Breast epithelium (tissue), 4 donors: Measurements from ENCODE around the gene ACTR1B. TPM values are rescaled to one million over a fixed set of nuclear protein-coding genes. Genes with fewer than 3 reads are reported as not detected.

Experiments
- DNase-seq, 2 donors: peaks; one replicate each; pipeline ENCODE4 v3.0.0-alpha.2; 2019; ENCODE audit warnings: low spot score in 2 of 2
- H3K27ac ChIP-seq, 2 donors: fragments of 200-600 bp; sonication (generic) in 1 of 2; one replicate each; pipeline ENCODE4 v1.5.1; 2016 to 2019; ENCODE audit warnings: mild to moderate bottlenecking in 1 of 2
- H3K27me3 ChIP-seq, 2 donors: fragments of 200-600 bp; sonication (generic) in 1 of 2; one replicate each; pipeline versions ENCODE4 v1.5.1 to v1.6.0; 2017 to 2019; ENCODE audit warnings: control low read depth in 1 of 2, mild to moderate bottlenecking in 1 of 2
- H3K36me3 ChIP-seq: fragments of 200-600 bp; one replicate; pipeline ENCODE4 v1.5.1; 2019
- H3K4me1 ChIP-seq, 2 donors: fragments of 200-600 bp; sonication (generic); one replicate each; pipeline ENCODE4 v1.5.1; 2016 to 2019; ENCODE audit warnings: control low read depth in 1 of 2
- H3K4me3 ChIP-seq, 3 donors: fragments of 200-600 bp; sonication (generic); 1 replicate in 2 of 3; 2 replicates in 1 of 3; pipeline ENCODE4 v1.5.1; 2016 to 2019; ENCODE audit warnings: mild to moderate bottlenecking in 3 of 3, moderate library complexity in 2 of 3
- H3K9me3 ChIP-seq, 2 donors: fragments of 200-600 bp; sonication (generic) in 1 of 2; one replicate each; pipeline ENCODE4 v1.5.1; 2016 to 2019; ENCODE audit warnings: control low read depth in 1 of 2
- POLR2A ChIP-seq: fragments of 450-650 bp; IDR thresholded peaks from one replicate; pipeline ENCODE4 v1.6.1; 2016; ENCODE audit warnings: antibody characterized with exemption, mild to moderate bottlenecking, moderate library complexity
- POLR2AphosphoS5 ChIP-seq, 3 donors: sonication (generic); formaldehyde crosslinking; IDR thresholded peaks; one replicate each; pipeline ENCODE4 v1.6.1; 2017; ENCODE audit warnings: antibody characterized with exemption in 3 of 3
- intact Hi-C: fragments of 100-400 bp; cut with DNase I; formaldehyde crosslinking; loops from one replicate; pipeline ENCODE4 v1.15.1; 2023; ENCODE audit warnings: low total_unique reads
- total RNA-seq, 3 donors: library from RNA; depleted of rRNA; stranded (reverse); fragments of >200 nt; gene quantifications; one replicate each; pipeline ENCODE4 v1.1.0, GENCODE V29; 2016
- TF ChIP-seq, protein P1 (sequence below), 3 donors: fragments of 450-650 bp; IDR thresholded peaks; one replicate each; pipeline ENCODE4 v1.5.1; 2016 to 2017; ENCODE audit warnings: antibody characterized with exemption in 3 of 3, mild to moderate bottlenecking in 3 of 3, moderate library complexity in 3 of 3

ACTR1B gene
- total RNA-seq, 3 donors from 2014 or later, result 59.6 to 74.6 (median 61.9) TPM

DNA sequence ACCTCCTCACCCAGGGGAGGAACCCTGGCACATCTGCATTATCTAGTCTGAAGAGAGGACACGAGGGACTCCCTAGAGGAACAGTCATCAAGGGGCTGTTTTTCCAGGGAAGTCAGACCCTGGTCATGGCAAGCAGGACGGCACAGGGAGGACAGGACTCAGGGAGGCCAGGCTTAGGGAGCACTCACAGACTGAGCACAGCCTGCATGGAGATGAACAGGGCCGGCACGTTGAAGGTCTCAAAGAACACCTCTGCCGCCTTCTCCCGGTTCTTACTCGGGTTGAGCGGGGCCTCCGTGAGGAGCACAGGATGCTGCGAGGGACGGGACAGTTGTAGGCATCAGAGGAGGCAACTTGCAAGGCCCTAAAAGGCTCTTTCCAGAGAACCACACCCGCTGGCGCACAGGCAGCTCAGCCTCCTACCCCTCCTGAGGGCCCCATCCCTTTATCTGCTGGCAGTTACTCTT lies 5.1 kb downstream of the ACTR1B start:
- H3K9me3 ChIP-seq, result peaks cover 6 to 7% of the 10 kb centered on the region in 2 donors
- no peaks in the 10 kb centered on the region for H3K27me3 ChIP-seq
- TF ChIP-seq, protein P1, sequence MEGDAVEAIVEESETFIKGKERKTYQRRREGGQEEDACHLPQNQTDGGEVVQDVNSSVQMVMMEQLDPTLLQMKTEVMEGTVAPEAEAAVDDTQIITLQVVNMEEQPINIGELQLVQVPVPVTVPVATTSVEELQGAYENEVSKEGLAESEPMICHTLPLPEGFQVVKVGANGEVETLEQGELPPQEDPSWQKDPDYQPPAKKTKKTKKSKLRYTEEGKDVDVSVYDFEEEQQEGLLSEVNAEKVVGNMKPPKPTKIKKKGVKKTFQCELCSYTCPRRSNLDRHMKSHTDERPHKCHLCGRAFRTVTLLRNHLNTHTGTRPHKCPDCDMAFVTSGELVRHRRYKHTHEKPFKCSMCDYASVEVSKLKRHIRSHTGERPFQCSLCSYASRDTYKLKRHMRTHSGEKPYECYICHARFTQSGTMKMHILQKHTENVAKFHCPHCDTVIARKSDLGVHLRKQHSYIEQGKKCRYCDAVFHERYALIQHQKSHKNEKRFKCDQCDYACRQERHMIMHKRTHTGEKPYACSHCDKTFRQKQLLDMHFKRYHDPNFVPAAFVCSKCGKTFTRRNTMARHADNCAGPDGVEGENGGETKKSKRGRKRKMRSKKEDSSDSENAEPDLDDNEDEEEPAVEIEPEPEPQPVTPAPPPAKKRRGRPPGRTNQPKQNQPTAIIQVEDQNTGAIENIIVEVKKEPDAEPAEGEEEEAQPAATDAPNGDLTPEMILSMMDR (IDR thresholded peaks at IDR 0.05), result no peak
- TF ChIP-seq POLR2AphosphoS5 (IDR thresholded peaks at IDR 0.05) (no peak), POLR2A (no peak)
- no peak overlapping the region for H3K27ac ChIP-seq
- DNase-seq, result no peak
- intact Hi-C loops, result no loop called here
- H3K4me1 ChIP-seq, result peaks cover 3 to 16% of the 10 kb centered on the region in 2 donors
- H3K4me3 ChIP-seq, result no peak overlapping the region
- peaks cover 13% of the 10 kb centered on the region for H3K36me3 ChIP-seq

DNA sequence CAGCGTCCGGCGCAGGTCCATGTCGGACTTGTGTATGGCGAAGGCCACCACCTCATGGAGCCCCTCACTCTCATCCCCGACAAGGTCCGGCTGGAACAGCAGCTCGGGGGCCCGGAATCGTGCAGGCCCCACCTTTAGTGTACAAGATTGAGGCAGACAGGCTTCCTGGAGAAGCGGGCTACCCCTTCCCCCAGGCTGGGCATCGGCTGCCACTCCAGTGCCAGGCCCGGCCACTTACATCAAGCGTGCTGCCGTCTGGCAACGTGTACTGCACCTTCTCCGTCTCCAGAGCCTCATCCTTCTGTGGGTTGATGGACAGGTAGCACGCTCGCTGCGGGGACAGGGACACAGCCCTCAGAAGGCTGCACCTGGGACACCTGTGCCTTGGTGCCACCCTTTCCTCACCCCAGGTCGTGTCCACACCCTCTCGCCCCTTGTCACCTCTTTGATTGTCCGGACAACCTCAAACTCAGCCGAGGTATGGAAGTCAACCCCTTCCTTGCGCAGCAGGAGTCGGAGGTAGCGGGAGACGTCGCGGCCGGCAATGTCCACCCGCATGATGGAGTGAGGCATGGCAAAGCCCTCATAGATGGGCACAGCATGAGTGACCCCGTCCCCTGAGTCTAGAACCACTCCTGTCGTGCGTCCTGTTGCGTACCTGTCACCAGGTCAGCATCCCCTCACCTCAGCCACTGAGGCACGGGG lies 5.7 kb downstream of the ACTR1B start:
- intact Hi-C loops, result no loop called here
- Histone ChIP-seq H3K9me3 (peaks cover 7 to 11% of the 10 kb centered on the region in 2 donors), H3K36me3 (peaks cover 13% of the 10 kb centered on the region), H3K4me1 (peaks cover 3 to 16% of the 10 kb centered on the region in 2 donors), H3K27ac (no peak overlapping the region), H3K27me3 (no peaks in the 10 kb centered on the region), H3K4me3 (no peak overlapping the region)
- TF ChIP-seq POLR2A, result no peak
- TF ChIP-seq, protein P1 (IDR thresholded peaks at IDR 0.05), result no peak
- TF ChIP-seq POLR2AphosphoS5 (IDR thresholded peaks at IDR 0.05), result no peak
- DNase-seq, result no peak

DNA sequence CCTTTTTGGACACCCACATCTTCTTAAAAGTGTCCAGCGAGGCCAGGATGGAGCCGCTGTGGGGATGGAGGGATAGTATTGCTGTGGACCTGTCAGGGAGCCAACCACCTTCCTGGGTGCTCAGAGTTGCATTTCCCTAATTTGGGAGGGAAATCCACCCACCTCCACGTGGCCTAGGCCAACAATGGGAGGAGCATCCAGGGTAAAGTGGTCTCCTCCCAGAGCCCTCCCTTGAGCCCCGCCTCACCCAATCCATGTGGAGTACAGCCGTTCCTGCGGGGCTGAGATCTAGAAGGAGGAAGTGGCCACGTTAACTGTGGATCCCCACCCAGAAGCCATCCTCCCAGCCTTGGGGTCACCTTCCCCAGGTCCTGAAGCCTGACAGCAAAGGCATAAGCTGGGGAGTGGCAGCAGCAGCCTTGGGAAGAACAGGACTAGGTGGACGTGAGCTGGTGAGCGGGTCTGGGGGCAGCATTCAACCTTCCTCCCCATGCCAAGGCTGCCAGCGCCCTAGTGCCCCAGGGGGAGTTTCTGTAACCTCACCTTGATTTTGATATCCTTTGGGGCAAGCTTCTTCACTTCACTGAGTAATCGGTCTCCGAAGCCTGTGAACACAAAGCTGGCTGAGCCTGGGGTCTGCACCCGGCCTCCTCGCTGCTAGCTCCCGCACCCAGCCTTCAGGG lies 6.8 kb downstream of the ACTR1B start:
- Histone ChIP-seq H3K4me3 (no peak overlapping the region), H3K27ac (no peak overlapping the region), H3K36me3 (peaks cover 13% of the 10 kb centered on the region), H3K4me1 (peaks cover 0 to 7% of the 10 kb centered on the region in 2 donors), H3K27me3 (no peaks in the 10 kb centered on the region), H3K9me3 (peaks cover 7 to 11% of the 10 kb centered on the region in 2 donors)
- DNase-seq, result no peak
- intact Hi-C loops, result no loop called here
- TF ChIP-seq POLR2AphosphoS5 (IDR thresholded peaks at IDR 0.05) (no peak), POLR2A (no peak)
- TF ChIP-seq, protein P1 (IDR thresholded peaks at IDR 0.05), result no peak

DNA sequence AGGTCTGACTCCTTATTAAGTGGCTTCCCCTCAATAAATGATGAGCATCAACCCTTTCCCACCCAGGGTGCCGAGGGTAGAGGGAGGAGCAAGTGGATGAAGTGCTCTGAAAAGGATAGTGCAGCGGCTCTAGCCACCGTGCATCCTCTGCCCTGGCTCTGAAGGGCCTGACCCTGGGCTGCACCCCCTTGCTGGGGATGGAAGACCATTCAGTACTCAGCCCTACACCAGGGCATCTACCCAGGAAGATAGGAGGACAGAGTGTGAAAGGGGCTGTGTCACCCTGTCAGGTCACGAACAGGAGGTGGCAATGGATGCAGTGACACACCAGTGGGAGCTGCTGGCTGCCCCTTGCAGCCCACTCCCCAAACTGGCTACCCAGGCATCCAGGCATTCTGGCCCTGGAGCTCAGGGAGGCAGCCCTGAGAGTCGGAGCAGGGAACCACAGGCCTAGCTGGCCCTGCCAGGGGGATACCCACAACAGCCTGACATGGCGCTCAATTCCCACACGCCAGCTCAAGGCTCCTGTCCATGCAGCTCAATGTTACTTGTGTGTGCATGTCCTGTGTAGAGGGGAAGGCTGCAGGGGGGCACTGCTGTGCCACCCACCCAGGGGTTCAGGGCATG lies 7.6 kb downstream of the ACTR1B start:
- peaks cover 7 to 11% of the 10 kb centered on the region in 2 donors for H3K9me3 ChIP-seq
- H3K4me3 ChIP-seq, result no peak overlapping the region
- peaks cover 13% of the 10 kb centered on the region for H3K36me3 ChIP-seq
- intact Hi-C loops, result no loop called here
- H3K27me3 ChIP-seq, result no peaks in the 10 kb centered on the region
- H3K27ac ChIP-seq, result no peak overlapping the region
- no peaks in the 10 kb centered on the region for H3K4me1 ChIP-seq
- TF ChIP-seq, protein P1 (IDR thresholded peaks at IDR 0.05), result no peak
- DNase-seq, result no peak

DNA sequence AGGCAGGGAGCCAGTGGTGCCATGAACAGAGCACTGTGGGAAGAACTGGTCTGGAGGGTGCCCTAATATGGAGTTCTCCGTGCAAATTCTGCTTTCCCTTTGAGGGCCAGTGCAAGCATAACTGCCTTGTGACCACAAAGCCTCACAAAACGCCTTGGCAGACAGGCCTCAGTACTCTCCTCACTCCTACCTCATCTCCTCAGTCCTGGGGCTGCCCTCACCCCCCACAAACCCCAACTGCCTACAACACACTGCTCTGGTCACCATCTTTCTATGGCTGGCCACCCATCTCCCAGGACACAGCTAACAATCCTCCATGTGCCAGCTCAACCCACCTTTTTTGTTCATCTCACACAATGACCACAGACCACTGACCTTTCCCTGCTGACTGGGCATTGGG lies 9.1 kb downstream of the ACTR1B start:
- H3K36me3 ChIP-seq, result peaks cover 13% of the 10 kb centered on the region

More for the DNA sequence above, 9.1 kb downstream of the ACTR1B start:
- TF ChIP-seq POLR2A, result no peak
- TF ChIP-seq POLR2AphosphoS5 (IDR thresholded peaks at IDR 0.05), result no peak
- TF ChIP-seq, protein P1 (IDR thresholded peaks at IDR 0.05), result no peak
- intact Hi-C loops, result no loop called here
- H3K27ac ChIP-seq, result no peak overlapping the region
- no peaks in the 10 kb centered on the region for H3K4me1 ChIP-seq
- peaks cover 7 to 11% of the 10 kb centered on the region in 2 donors for H3K9me3 ChIP-seq
- no peak for DNase-seq
- no peaks in the 10 kb centered on the region for H3K27me3 ChIP-seq
- H3K4me3 ChIP-seq, result no peak overlapping the region
